SK-N-SH (cell line): ENCODE results near the gene WNK4. TPM values are rescaled to one million over a fixed set of nuclear protein-coding genes. Genes with fewer than 3 reads are reported as not detected.

Experiments used
- CTCF ChIA-PET: fragments of 300-600, 350-600 bp; formaldehyde crosslinking; extraction: SDS; loops from one replicate; lab custom pipeline; 2021; lab: Yijun Ruan, JAX
- POLR2A ChIA-PET: fragments of 350-600 bp; sonication (Branson Sonifier 250); formaldehyde crosslinking; extraction: SDS; loops from one replicate; lab custom pipeline; 2020; ENCODE audit warnings: antibody characterized with exemption, inconsistent platforms; lab: Yijun Ruan, JAX
- DNase-seq: peaks from one replicate; pipeline ENCODE4 v3.0.0; 2012
- H2AFZ ChIP-seq: fragments of 200-600 bp; sonication (generic); 2 replicates; pipeline ENCODE4 v1.8.1; 2016; ENCODE audit warnings: antibody characterized with exemption, mild to moderate bottlenecking, low read depth
- H3F3A ChIP-seq: fragments of 200-600 bp; sonication (generic); replicated peaks from 2 replicates; pipeline ENCODE3; 2016; ENCODE audit warnings: antibody characterized with exemption, mild to moderate bottlenecking; ENCODE audit not compliant: insufficient read depth
- H3K27ac ChIP-seq, 2 experiments: fragments of 200-500 bp in 1 of 2; fragments of 200-600 bp in 1 of 2; sonication (Bioruptor generic) in 1 of 2; sonication (generic), shearing (Covaris generic) in 1 of 2; 2 replicates each; pipeline versions ENCODE4 v1.5.1 to v1.6.1; 2014 to 2016; ENCODE audit warnings: low read depth in 2 of 2, inconsistent platforms in 1 of 2, low read length in 1 of 2, mild to moderate bottlenecking in 1 of 2, mixed read lengths in 1 of 2
- H3K27me3 ChIP-seq: fragments of 200-600 bp; sonication (generic), shearing (Covaris generic); 2 replicates; pipeline ENCODE4 v1.6.1; 2016; ENCODE audit warnings: mixed run types; ENCODE audit not compliant: insufficient read depth
- H3K36me3 ChIP-seq, 2 experiments: fragments of 200-500 bp in 1 of 2; fragments of 200-600 bp in 1 of 2; sonication (Bioruptor generic) in 1 of 2; sonication (generic) in 1 of 2; replicated peaks in 1 of 2; 2 replicates each; pipeline versions ENCODE3 to v1.5.1; 2014 to 2016; ENCODE audit warnings: low read length in 1 of 2, mild to moderate bottlenecking in 1 of 2; ENCODE audit not compliant: insufficient read depth in 2 of 2, control insufficient read depth in 1 of 2
- H3K4me1 ChIP-seq, 2 experiments: fragments of 200-500 bp in 1 of 2; fragments of 200-600 bp in 1 of 2; sonication (Bioruptor generic) in 1 of 2; sonication (generic), shearing (Covaris generic) in 1 of 2; 2 replicates each; pipeline versions ENCODE4 v1.5.1 to v1.6.1; 2014 to 2016; ENCODE audit warnings: low read depth in 1 of 2, low read length in 1 of 2, mixed run types in 1 of 2; ENCODE audit not compliant: insufficient read depth in 2 of 2, control insufficient read depth in 1 of 2
- H3K4me2 ChIP-seq: fragments of 200-600 bp; sonication (generic), shearing (Covaris generic); 2 replicates; pipeline ENCODE4 v1.6.1; 2017; ENCODE audit warnings: mixed run types
- H3K4me3 ChIP-seq, 2 experiments: fragments of 200-500 bp in 1 of 2; fragments of 200-600 bp in 1 of 2; sonication (Bioruptor generic) in 1 of 2; sonication (generic), shearing (Covaris generic) in 1 of 2; 2 replicates each; pipeline versions ENCODE4 v1.5.1 to v1.8.1; 2014 to 2016; ENCODE audit warnings: low read depth in 2 of 2, inconsistent platforms in 1 of 2, low read length in 1 of 2, mild to moderate bottlenecking in 1 of 2, mixed read lengths in 1 of 2, moderate library complexity in 1 of 2
- H3K79me2 ChIP-seq: fragments of 200-600 bp; sonication (generic); 2 replicates; pipeline ENCODE4 v1.8.1; 2017; ENCODE audit warnings: mild to moderate bottlenecking; ENCODE audit not compliant: insufficient read depth
- H3K9ac ChIP-seq: fragments of 200-600 bp; sonication (generic); 2 replicates; pipeline ENCODE4 v1.6.1; 2017; ENCODE audit warnings: mixed run types
- H3K9me2 ChIP-seq: fragments of 200-600 bp; sonication (generic); 2 replicates; pipeline ENCODE4 v1.6.1; 2017; ENCODE audit warnings: mixed run types
- H3K9me3 ChIP-seq: fragments of 200-600 bp; sonication (generic); 2 replicates; pipeline ENCODE4 v1.6.1; 2017; ENCODE audit warnings: mixed run types, mild to moderate bottlenecking, moderate library complexity
- H4K20me1 ChIP-seq: fragments of 200-600 bp; sonication (generic); 2 replicates; pipeline ENCODE4 v1.6.1; 2017; ENCODE audit warnings: mild to moderate bottlenecking, mixed run types; ENCODE audit not compliant: insufficient read depth
- CHD2 ChIP-seq: fragments of 150-350 bp; IDR thresholded peaks from 2 replicates; pipeline ENCODE4 v1.6.1; 2018; ENCODE audit warnings: low read length; ENCODE audit not compliant: partially characterized antibody
- ELF1 ChIP-seq: IDR thresholded peaks from 2 replicates; pipeline ENCODE4 v1.4.0; 2012
- EZH2phosphoT487 ChIP-seq: fragments of 200-600 bp; sonication (generic); IDR thresholded peaks from 2 replicates; pipeline ENCODE4 v1.6.1; 2017; ENCODE audit warnings: low read depth, mixed run types, mild to moderate bottlenecking, antibody characterized with exemption, moderate library complexity, borderline replicate concordance
- FOSL2 ChIP-seq: IDR thresholded peaks from 2 replicates; pipeline ENCODE4 v1.4.0; 2012; ENCODE audit warnings: low read depth, mild to moderate bottlenecking, moderate library complexity, borderline replicate concordance
- GABPA ChIP-seq: IDR thresholded peaks from 2 replicates; pipeline ENCODE4 v1.4.0; 2012; ENCODE audit warnings: low read depth, mild to moderate bottlenecking
- GATA2 ChIP-seq: sonication (generic); formaldehyde crosslinking; IDR thresholded peaks from 2 replicates; pipeline ENCODE4 v1.5.0; 2020; ENCODE audit warnings: mild to moderate bottlenecking, missing genetic modification reagents
- JUND ChIP-seq: IDR thresholded peaks from 2 replicates; pipeline ENCODE4 v1.4.0; 2012
- POLR2AphosphoS5 ChIP-seq: IDR thresholded peaks from 2 replicates; pipeline ENCODE4 v1.6.1; 2012; ENCODE audit warnings: low read depth, low read length
- SIN3A ChIP-seq: IDR thresholded peaks from 2 replicates; pipeline ENCODE4 v1.6.1; 2012; ENCODE audit warnings: low read depth, mild to moderate bottlenecking, low read length, moderate library complexity, borderline replicate concordance
- SMC3 ChIP-seq: IDR thresholded peaks from 2 replicates; pipeline ENCODE4 v1.6.1; 2012; ENCODE audit warnings: low read depth, low read length, improper control_type of control experiment
- TEAD4 ChIP-seq: IDR thresholded peaks from 2 replicates; pipeline ENCODE4 v1.4.0; 2012; ENCODE audit warnings: mild to moderate bottlenecking, borderline replicate concordance; ENCODE audit not compliant: insufficient read depth
- WGBS: methylation state at CpG from one replicate; pipeline ENCODE4 v1.1.6; 2017; ENCODE audit warnings: low lambda C conversion rate; 5-methylcytosine and 5-hydroxymethylcytosine counted together
- polyA plus RNA-seq, 3 experiments: library from polyadenylated mRNA; depleted of rRNA; stranded (reverse); fragments of >200 nt; gene quantifications; 2 replicates each; pipeline ENCODE4 v1.2.3, GENCODE V29; 2012
- TF ChIP-seq, protein P1 (sequence below): IDR thresholded peaks from 2 replicates; pipeline ENCODE4; 2012
- TF ChIP-seq, protein P2 (sequence below): IDR thresholded peaks from 2 replicates; pipeline ENCODE4 v1.4.0; 2012; ENCODE audit warnings: low read depth, borderline replicate concordance
- TF ChIP-seq, protein P3 (sequence below): IDR thresholded peaks from 2 replicates; pipeline ENCODE4 v1.4.0; 2012; ENCODE audit warnings: low read depth, borderline replicate concordance

Gene WNK4
- polyA plus RNA-seq, 1 of the 3 experiments (the other 2 are of a cell fraction) = 12.5 TPM

DNA sequence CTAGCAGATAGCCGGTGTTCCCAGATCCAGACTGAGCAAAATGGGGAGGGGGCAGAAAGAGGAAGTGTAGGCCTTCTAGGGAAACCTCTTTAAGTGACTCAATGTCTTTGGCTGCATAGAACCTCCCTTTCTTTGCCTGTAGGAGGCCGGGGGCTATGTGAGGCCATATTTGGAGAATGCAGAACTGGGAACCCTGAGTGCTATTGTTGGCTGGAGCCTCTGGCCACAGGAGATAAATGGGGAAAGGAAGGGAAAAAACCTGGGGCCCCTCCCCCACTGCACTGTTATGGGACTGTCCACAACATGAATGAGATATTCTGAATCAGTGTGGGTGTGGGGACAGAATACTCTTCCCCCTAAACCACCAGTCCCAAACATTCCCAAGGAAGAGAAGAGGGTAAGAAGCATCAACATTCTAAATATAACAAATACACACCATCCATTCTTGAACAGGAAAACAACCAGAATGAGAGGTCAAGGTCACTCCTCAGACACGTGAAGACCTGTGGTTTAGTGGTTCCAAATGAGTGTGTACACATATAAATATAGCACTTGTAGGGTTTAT, 4.8 kb upstream of the WNK4 start:
- no peak overlapping the region for H3K27ac ChIP-seq

DNA sequence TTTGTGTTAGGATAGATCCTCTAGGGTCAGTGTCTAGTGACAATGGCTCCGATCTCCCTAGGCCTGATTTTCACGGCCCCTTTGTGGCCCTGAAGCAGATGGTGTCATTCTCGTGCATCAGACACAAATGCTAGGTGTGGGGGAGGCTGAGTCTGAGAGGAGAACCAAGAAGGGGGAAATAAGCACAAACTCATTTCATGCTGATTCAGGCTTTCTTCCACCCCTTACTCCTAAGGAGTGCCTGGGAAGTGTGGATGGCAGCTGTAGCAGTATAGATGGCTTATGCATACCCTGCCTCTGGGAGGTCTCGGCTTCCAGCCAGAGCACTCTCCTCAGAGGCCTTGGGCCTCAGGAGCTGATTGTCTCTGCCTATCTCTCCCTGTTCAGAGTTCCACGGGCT, 1.8 kb upstream of the WNK4 start:
- POLR2A ChIA-PET = no interaction called here
- no peaks in the 10 kb centered on the region for H3K9me3 ChIP-seq
- H3K9me2 ChIP-seq = no peaks in the 10 kb centered on the region
- no peak overlapping the region for H2AFZ ChIP-seq
- H3K4me3 ChIP-seq = no peak overlapping the region
- H3K79me2 ChIP-seq = peaks cover 53% of the 10 kb centered on the region
- peaks cover 31% of the 10 kb centered on the region for H3F3A ChIP-seq
- CTCF ChIA-PET = interaction anchor here (0.5 to 3.7 kb wide), 2 partner anchors 16 to 196 kb away, joined by 4 to 18 read pairs; no protein-coding TSS in a partner anchor
- no peak overlapping the region for H3K9ac ChIP-seq
- peaks cover 19 to 44% of the 10 kb centered on the region in 2 experiments for H3K36me3 ChIP-seq
- H3K27me3 ChIP-seq = no peaks in the 10 kb centered on the region
- H4K20me1 ChIP-seq = no peaks in the 10 kb centered on the region
- no peak for DNase-seq
- peaks cover 18 to 25% of the 10 kb centered on the region in 2 experiments; a peak in 3 of 4 replicates for H3K4me1 ChIP-seq
- no peak overlapping the region for H3K27ac ChIP-seq
- H3K4me2 ChIP-seq = no peak overlapping the region
- 100% methylated on average over 2 of the region's 5 CpGs for WGBS
- TF ChIP-seq, protein P1, sequence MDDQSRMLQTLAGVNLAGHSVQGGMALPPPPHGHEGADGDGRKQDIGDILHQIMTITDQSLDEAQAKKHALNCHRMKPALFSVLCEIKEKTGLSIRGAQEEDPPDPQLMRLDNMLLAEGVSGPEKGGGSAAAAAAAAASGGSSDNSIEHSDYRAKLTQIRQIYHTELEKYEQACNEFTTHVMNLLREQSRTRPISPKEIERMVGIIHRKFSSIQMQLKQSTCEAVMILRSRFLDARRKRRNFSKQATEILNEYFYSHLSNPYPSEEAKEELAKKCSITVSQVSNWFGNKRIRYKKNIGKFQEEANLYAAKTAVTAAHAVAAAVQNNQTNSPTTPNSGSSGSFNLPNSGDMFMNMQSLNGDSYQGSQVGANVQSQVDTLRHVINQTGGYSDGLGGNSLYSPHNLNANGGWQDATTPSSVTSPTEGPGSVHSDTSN = no peak
- TF ChIP-seq JUND (no peak), ELF1 (no peak), GATA2 (CRISPR knock-in tag) (no peak)

More for the DNA sequence above, 4.8 kb upstream of the WNK4 start:
- Histone ChIP-seq H3K9me3 (no peaks in the 10 kb centered on the region), H3K79me2 (peaks cover 34% of the 10 kb centered on the region), H3F3A (peaks cover 29% of the 10 kb centered on the region), H3K9ac (no peak overlapping the region), H3K27me3 (no peaks in the 10 kb centered on the region), H2AFZ (no peak overlapping the region), H3K4me3 (no peak overlapping the region), H3K4me2 (no peak overlapping the region), H4K20me1 (no peaks in the 10 kb centered on the region), H3K4me1 (peaks cover 12 to 15% of the 10 kb centered on the region in 2 experiments; a peak in 2 of 4 replicates), H3K36me3 (peaks cover 19 to 44% of the 10 kb centered on the region in 2 experiments), H3K9me2 (no peaks in the 10 kb centered on the region)
- WGBS = 55% methylated on average over 3 of the region's 3 CpGs
- TF ChIP-seq POLR2AphosphoS5 (no peak), SMC3 (no peak), FOSL2 (no peak), CHD2 (no peak), GABPA (no peak), TEAD4 (no peak), EZH2phosphoT487 (no peak), ELF1 (no peak), SIN3A (no peak)
- TF ChIP-seq, protein P1 = no peak
- TF ChIP-seq, protein P2, sequence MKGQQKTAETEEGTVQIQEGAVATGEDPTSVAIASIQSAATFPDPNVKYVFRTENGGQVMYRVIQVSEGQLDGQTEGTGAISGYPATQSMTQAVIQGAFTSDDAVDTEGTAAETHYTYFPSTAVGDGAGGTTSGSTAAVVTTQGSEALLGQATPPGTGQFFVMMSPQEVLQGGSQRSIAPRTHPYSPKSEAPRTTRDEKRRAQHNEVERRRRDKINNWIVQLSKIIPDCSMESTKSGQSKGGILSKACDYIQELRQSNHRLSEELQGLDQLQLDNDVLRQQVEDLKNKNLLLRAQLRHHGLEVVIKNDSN = no peak
- TF ChIP-seq, protein P3, sequence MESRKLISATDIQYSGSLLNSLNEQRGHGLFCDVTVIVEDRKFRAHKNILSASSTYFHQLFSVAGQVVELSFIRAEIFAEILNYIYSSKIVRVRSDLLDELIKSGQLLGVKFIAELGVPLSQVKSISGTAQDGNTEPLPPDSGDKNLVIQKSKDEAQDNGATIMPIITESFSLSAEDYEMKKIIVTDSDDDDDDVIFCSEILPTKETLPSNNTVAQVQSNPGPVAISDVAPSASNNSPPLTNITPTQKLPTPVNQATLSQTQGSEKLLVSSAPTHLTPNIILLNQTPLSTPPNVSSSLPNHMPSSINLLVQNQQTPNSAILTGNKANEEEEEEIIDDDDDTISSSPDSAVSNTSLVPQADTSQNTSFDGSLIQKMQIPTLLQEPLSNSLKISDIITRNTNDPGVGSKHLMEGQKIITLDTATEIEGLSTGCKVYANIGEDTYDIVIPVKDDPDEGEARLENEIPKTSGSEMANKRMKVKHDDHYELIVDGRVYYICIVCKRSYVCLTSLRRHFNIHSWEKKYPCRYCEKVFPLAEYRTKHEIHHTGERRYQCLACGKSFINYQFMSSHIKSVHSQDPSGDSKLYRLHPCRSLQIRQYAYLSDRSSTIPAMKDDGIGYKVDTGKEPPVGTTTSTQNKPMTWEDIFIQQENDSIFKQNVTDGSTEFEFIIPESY = no peak
- no peak for DNase-seq
- ChIA-PET POLR2A (no interaction called here), CTCF (interaction anchor here (3.7 kb wide), 1 partner anchor 13 kb away, joined by 18 read pairs; no protein-coding TSS in a partner anchor)
